ENCODE results near the gene PPP1R12B.
"Not testable (repeated sequence)": the region's sequence is repeated elsewhere in the genome, so short reads cannot be mapped to it uniquely, and the experiment has no call there.

PPP1R12B gene

GRCh38 chr1:202531812-202532616, 183.5 kb downstream of the PPP1R12B start:
- not testable (repeated sequence) for DNase-seq (ENCODE audit: low spot score)

GRCh38 chr1:202539166-202539574, 190.7 kb downstream of the PPP1R12B start:
- peak; percentile 37 for DNase-seq (ENCODE audit: low spot score)

GRCh38 chr1:202539583-202539982, 191.1 kb downstream of the PPP1R12B start:
- not testable (repeated sequence) for DNase-seq (ENCODE audit: low spot score)

GRCh38 chr1:202540014-202540413, 191.5 kb downstream of the PPP1R12B start:
- no peak for DNase-seq (ENCODE audit: low spot score)

GRCh38 chr1:202540448-202540847, 191.9 kb downstream of the PPP1R12B start:
- no peak for DNase-seq (ENCODE audit: low spot score)

- DNase-seq (ENCODE audit: low spot score), result not testable (repeated sequence)
These were observed 192.4 kb downstream of the PPP1R12B start for GRCh38 chr1:202540858-202541257.

GRCh38 chr1:202542415-202542814, 193.9 kb downstream of the PPP1R12B start:
- DNase-seq (ENCODE audit: low spot score), result not testable (repeated sequence)

GRCh38 chr1:202543537-202543936, 195.0 kb downstream of the PPP1R12B start:
- DNase-seq (ENCODE audit: low spot score), result not testable (repeated sequence)

- DNase-seq (ENCODE audit: low spot score), result not testable (repeated sequence)
These were observed 196.4 kb downstream of the PPP1R12B start for GRCh38 chr1:202544766-202545449.

- DNase-seq (ENCODE audit: low spot score), result not testable (repeated sequence)
These were observed 197.3 kb downstream of the PPP1R12B start for GRCh38 chr1:202545647-202546303.

- DNase-seq (ENCODE audit: low spot score), result not testable (repeated sequence)
These were observed 197.9 kb downstream of the PPP1R12B start for GRCh38 chr1:202546377-202546776.

- DNase-seq (ENCODE audit: low spot score), result not testable (repeated sequence)
These were observed 198.3 kb downstream of the PPP1R12B start for GRCh38 chr1:202546796-202547195.

- DNase-seq (ENCODE audit: low spot score), result no peak
These were observed 198.7 kb downstream of the PPP1R12B start for GRCh38 chr1:202547215-202547614.

- DNase-seq (ENCODE audit: low spot score), result not testable (repeated sequence)
These were observed 201.6 kb downstream of the PPP1R12B start for GRCh38 chr1:202550088-202550487.

GRCh38 chr1:202551683-202552082, 203.2 kb downstream of the PPP1R12B start:
- DNase-seq (ENCODE audit: low spot score), result no peak

- DNase-seq (ENCODE audit: low spot score), result not testable (repeated sequence)
These were observed 204.1 kb downstream of the PPP1R12B start for GRCh38 chr1:202552615-202553014.

GRCh38 chr1:202553078-202553477, 204.6 kb downstream of the PPP1R12B start:
- DNase-seq (ENCODE audit: low spot score), result not testable (repeated sequence)

- DNase-seq (ENCODE audit: low spot score), result no peak
These were observed 205.1 kb downstream of the PPP1R12B start for GRCh38 chr1:202553560-202554038.

- not testable (repeated sequence) for DNase-seq (ENCODE audit: low spot score)
These were observed 206.1 kb downstream of the PPP1R12B start for GRCh38 chr1:202554619-202555018.

- DNase-seq (ENCODE audit: low spot score), result not testable (repeated sequence)
These were observed 207.5 kb downstream of the PPP1R12B start for GRCh38 chr1:202556037-202556436.

GRCh38 chr1:202557662-202558061, 209.2 kb downstream of the PPP1R12B start:
- not testable (repeated sequence) for DNase-seq (ENCODE audit: low spot score)

- DNase-seq (ENCODE audit: low spot score), result no peak
These were observed 212.7 kb downstream of the PPP1R12B start for GRCh38 chr1:202561240-202561639.
